A673 (cell line): ENCODE data around the gene ASPG. TPM values are rescaled to one million over a fixed set of nuclear protein-coding genes. Genes with fewer than 3 reads are reported as not detected.

Experiments used
- BruUV-seq: library from RNA; stranded (reverse); fragments of 400-500 nt; replicated peaks from 2 replicates; lab custom pipeline; 2021; lab: Mats Ljungman, UMichigan
- CTCF ChIA-PET: fragments of 300-600 bp; sonication (Branson Sonifier 250); formaldehyde crosslinking; loops from one replicate; lab custom pipeline; 2022; ENCODE audit warnings: antibody characterized with exemption; lab: Charles Lee
- POLR2A ChIA-PET: fragments of 300-600 bp; sonication (Branson Sonifier 250); formaldehyde crosslinking; loops from one replicate; lab custom pipeline; 2022; ENCODE audit warnings: antibody characterized with exemption; ENCODE audit not compliant: low non-redundant PET; lab: Charles Lee
- DNase-seq: peaks from one replicate; pipeline ENCODE4 v3.0.0-alpha.2; 2015; ENCODE audit warnings: low spot score
- H3K27ac ChIP-seq: fragments of 200-600 bp; sonication (generic); 2 replicates; pipeline ENCODE4 v1.5.1; 2016; ENCODE audit warnings: mixed run types, low read depth, mild to moderate bottlenecking, mixed read lengths, antibody characterized with exemption, low read length; ENCODE audit not compliant: poor library complexity, severe bottlenecking
- H3K27me3 ChIP-seq: fragments of 200-600 bp; sonication (generic); replicated peaks from 2 replicates; pipeline ENCODE4 v1.6.1; 2017; ENCODE audit warnings: mixed run types, low read depth, mild to moderate bottlenecking, mixed read lengths, antibody characterized with exemption, low read length; ENCODE audit not compliant: insufficient read depth, poor library complexity
- H3K36me3 ChIP-seq: fragments of 200-600 bp; sonication (generic); 2 replicates; pipeline ENCODE4 v1.6.1; 2016; ENCODE audit warnings: mixed run types, mild to moderate bottlenecking, mixed read lengths, antibody characterized with exemption, low read length; ENCODE audit not compliant: insufficient read depth, poor library complexity, severe bottlenecking
- H3K4me1 ChIP-seq: fragments of 200-600 bp; sonication (generic); 2 replicates; pipeline ENCODE4 v1.6.1; 2017; ENCODE audit warnings: mixed run types, mild to moderate bottlenecking, mixed read lengths, antibody characterized with exemption, low read length; ENCODE audit not compliant: insufficient read depth, poor library complexity, severe bottlenecking
- H3K4me3 ChIP-seq: fragments of 200-600 bp; sonication (generic); 2 replicates; pipeline ENCODE4 v1.5.1; 2016; ENCODE audit warnings: low read depth, mixed run types, mild to moderate bottlenecking, mixed read lengths, low read length; ENCODE audit not compliant: poor library complexity, severe bottlenecking
- H3K9me3 ChIP-seq: fragments of 200-600 bp; sonication (generic); 2 replicates; pipeline ENCODE4 v1.6.1; 2016; ENCODE audit warnings: mixed run types, low read depth, mild to moderate bottlenecking, mixed read lengths, antibody characterized with exemption, low read length; ENCODE audit not compliant: poor library complexity, severe bottlenecking
- CTCF ChIP-seq: fragments of 300-800, 200-600 bp; sonication (generic); conservative IDR thresholded peaks from 2 replicates; pipeline ENCODE4 v1.5.1; 2017; ENCODE audit warnings: low read depth, mild to moderate bottlenecking, antibody characterized with exemption, low read length, moderate library complexity, mixed read lengths
- EZH2 ChIP-seq: fragments of 200-600 bp; sonication (generic); IDR thresholded peaks from 2 replicates; pipeline ENCODE4 v1.6.1; 2017; ENCODE audit warnings: borderline replicate concordance, low read depth, mild to moderate bottlenecking, mixed read lengths, antibody characterized with exemption, low read length; ENCODE audit not compliant: poor library complexity, severe bottlenecking
- intact Hi-C: fragments of 100-400 bp; cut with micrococcal nuclease; formaldehyde crosslinking; loops from one replicate; pipeline ENCODE4 v1.10.0; 2022; ENCODE audit not compliant: unreplicated experiment
- total RNA-seq: library from RNA; stranded (reverse); gene quantifications from 2 replicates; pipeline ENCODE4 v1.2.3, GENCODE V29; 2021

ASPG gene
- total RNA-seq, 1 experiment from 2014 or later, result not detected

GRCh38 chr14:104086661-104087461 lies 1.4 kb downstream of the ASPG start:
- intact Hi-C loops, result no loop called here
- Histone ChIP-seq H3K9me3 (no peaks in the 10 kb centered on the region), H3K4me3 (no peak overlapping the region), H3K27ac (no peak overlapping the region), H3K4me1 (no peaks in the 10 kb centered on the region), H3K36me3 (no peaks in the 10 kb centered on the region), H3K27me3 (no peaks in the 10 kb centered on the region)
- POLR2A ChIA-PET, result no interaction called here
- CTCF ChIA-PET, result no interaction called here
- no peak for DNase-seq
- no TSS peak for BruUV-seq
- TF ChIP-seq CTCF (no peak), EZH2 (no peak)

GRCh38 chr14:104087505-104087904 lies 2.0 kb downstream of the ASPG start:
- Histone ChIP-seq H3K4me3 (no peak overlapping the region), H3K27me3 (no peaks in the 10 kb centered on the region), H3K9me3 (no peaks in the 10 kb centered on the region), H3K4me1 (no peaks in the 10 kb centered on the region), H3K27ac (no peak overlapping the region), H3K36me3 (no peaks in the 10 kb centered on the region)
- intact Hi-C loops, result no loop called here
- DNase-seq, result no peak
- CTCF ChIA-PET, result no interaction called here
- POLR2A ChIA-PET, result no interaction called here
- TF ChIP-seq CTCF (no peak), EZH2 (no peak)
- no TSS peak for BruUV-seq

GRCh38 chr14:104087981-104088850 lies 2.7 kb downstream of the ASPG start:
- Histone ChIP-seq H3K4me1 (no peaks in the 10 kb centered on the region), H3K27ac (no peak overlapping the region), H3K4me3 (no peak overlapping the region), H3K36me3 (no peaks in the 10 kb centered on the region), H3K9me3 (no peaks in the 10 kb centered on the region), H3K27me3 (no peaks in the 10 kb centered on the region)
- no TSS peak for BruUV-seq
- TF ChIP-seq EZH2 (no peak), CTCF (no peak)
- DNase-seq, result no peak
- ChIA-PET CTCF (no interaction called here), POLR2A (no interaction called here)
- intact Hi-C loops, result no loop called here
